Activated CD4-positive, alpha-beta T cell treated with anti-CD3 and anti-CD28 coated beads for 36 hours (primary cell): Measurements from ENCODE around the gene NTN1. TPM values are rescaled to one million over a fixed set of nuclear protein-coding genes. Genes with fewer than 3 reads are reported as not detected.
"Not testable (repeated sequence)": the region's sequence is repeated elsewhere in the genome, so short reads cannot be mapped to it uniquely, and the experiment has no call there.

Source experiments
- ATAC-seq: fragments of 200-7000 bp; cut with Tn5 transposase; one replicate; pipeline ENCODE4 v1.10.0; 2021; ENCODE audit warnings: mild to moderate bottlenecking, moderate library complexity
- CTCF ChIA-PET: fragments of 350-600 bp; sonication (Branson Sonifier 250); formaldehyde crosslinking; loops from one replicate; lab custom pipeline; 2021; ENCODE audit warnings: antibody characterized with exemption; lab: Charles Lee
- POLR2A ChIA-PET: fragments of 350-600 bp; sonication (Branson Sonifier 250); formaldehyde crosslinking; loops from one replicate; lab custom pipeline; 2021; ENCODE audit warnings: antibody characterized with exemption, inconsistent platforms; lab: Charles Lee
- DNase-seq: peaks from one replicate; pipeline ENCODE4 v3.0.0-alpha.2; 2020
- H3K27ac Mint-ChIP-seq: one replicate; pipeline ENCODE4 v1.8.0; 2021; ENCODE audit warnings: mixed read lengths
- H3K27me3 Mint-ChIP-seq: one replicate; pipeline ENCODE4 v1.8.0; 2021; ENCODE audit warnings: mixed read lengths
- H3K36me3 Mint-ChIP-seq: one replicate; pipeline ENCODE4 v1.8.0; 2021; ENCODE audit warnings: low read depth, mixed read lengths
- H3K4me1 Mint-ChIP-seq: one replicate; pipeline ENCODE4 v1.8.0; 2021; ENCODE audit warnings: mixed read lengths
- H3K4me3 Mint-ChIP-seq: one replicate; pipeline ENCODE4 v1.8.0; 2021; ENCODE audit warnings: mild to moderate bottlenecking, moderate library complexity, mixed read lengths
- H3K9me3 Mint-ChIP-seq: one replicate; pipeline ENCODE4 v1.8.0; 2021; ENCODE audit warnings: low read depth, mixed read lengths
- intact Hi-C, 2 experiments: fragments of 100-400 bp; cut with DNase I in 1 of 2; cut with micrococcal nuclease in 1 of 2; formaldehyde crosslinking; loops; one replicate each; pipeline versions ENCODE4 v1.14.2 to v1.15.1; 2022 to 2024; cut with DNase I, micrococcal nuclease
- total RNA-seq, 2 experiments: library from RNA; stranded (reverse); gene quantifications; one replicate each; pipeline ENCODE4 v1.2.3, GENCODE V29; 2021

Gene NTN1
- total RNA-seq, 2 experiments from 2014 or later = 0.60 to 0.71 TPM

- DNase-seq = no peak
- POLR2A ChIA-PET = interaction anchor here (1.2 to 1.3 kb wide), 3 partner anchors 13 to 37 kb away, joined by 4 to 9 read pairs (median 8); no protein-coding TSS in a partner anchor
- Mint-ChIP-seq H3K9me3 (no peaks in the 10 kb centered on the region), H3K27ac (peak overlapping the region; percentile 86), H3K4me3 (no peak overlapping the region), H3K27me3 (no peaks in the 10 kb centered on the region), H3K36me3 (no peaks in the 10 kb centered on the region), H3K4me1 (peaks cover 55% of the 10 kb centered on the region)
- CTCF ChIA-PET = interaction anchor here (0.9 to 1.5 kb wide), 4 partner anchors 13 to 258 kb away, joined by 3 to 4 read pairs (median 3); no protein-coding TSS in a partner anchor
- ATAC-seq = no peak
- intact Hi-C loops = loop anchor here (1.0 to 2.0 kb wide), 2 partner anchors 8 to 21 kb away; no protein-coding TSS in a partner anchor
These were observed 232.0 kb downstream of the NTN1 start for GRCh38 chr17:9253308-9253707.

GRCh38 chr17:9254841-9255240 lies 233.5 kb downstream of the NTN1 start:
- ChIA-PET POLR2A (no interaction called here), CTCF (interaction anchor here (0.6 to 1.2 kb wide), 2 partner anchors 35 to 976 kb away, joined by 3 to 6 read pairs; no protein-coding TSS in a partner anchor)
- no peaks in the 10 kb centered on the region for H3K36me3 Mint-ChIP-seq
- no peaks in the 10 kb centered on the region for H3K9me3 Mint-ChIP-seq
- intact Hi-C loops = no loop called here
- ATAC-seq (no peak), DNase-seq (no peak)
- no peak overlapping the region for H3K4me3 Mint-ChIP-seq
- peaks cover 62% of the 10 kb centered on the region for H3K4me1 Mint-ChIP-seq
- no peak overlapping the region for H3K27ac Mint-ChIP-seq
- no peaks in the 10 kb centered on the region for H3K27me3 Mint-ChIP-seq

GRCh38 chr17:9255833-9256232 lies 234.5 kb downstream of the NTN1 start:
- ChIA-PET CTCF (interaction anchor here (1.2 kb wide), 1 partner anchor 34 kb away, joined by 3 read pairs; no protein-coding TSS in a partner anchor), POLR2A (no interaction called here)
- no peak overlapping the region for H3K27ac Mint-ChIP-seq
- peaks cover 64% of the 10 kb centered on the region for H3K4me1 Mint-ChIP-seq
- no peaks in the 10 kb centered on the region for H3K36me3 Mint-ChIP-seq
- no peak for ATAC-seq
- no peak overlapping the region for H3K4me3 Mint-ChIP-seq
- intact Hi-C loops = no loop called here
- H3K27me3 Mint-ChIP-seq = no peaks in the 10 kb centered on the region
- H3K9me3 Mint-ChIP-seq = no peaks in the 10 kb centered on the region
- DNase-seq = no peak

GRCh38 chr17:9256361-9256750 lies 235.0 kb downstream of the NTN1 start:
- DNase-seq (no peak), ATAC-seq (no peak)
- peaks cover 64% of the 10 kb centered on the region for H3K4me1 Mint-ChIP-seq
- H3K27ac Mint-ChIP-seq = peak overlapping the region; percentile 10
- no peaks in the 10 kb centered on the region for H3K9me3 Mint-ChIP-seq
- intact Hi-C loops = no loop called here
- POLR2A ChIA-PET = no interaction called here
- no peaks in the 10 kb centered on the region for H3K36me3 Mint-ChIP-seq
- CTCF ChIA-PET = interaction anchor here (1.4 to 1.5 kb wide), 2 partner anchors 17 to 36 kb away, joined by 3 to 6 read pairs; no protein-coding TSS in a partner anchor
- no peaks in the 10 kb centered on the region for H3K27me3 Mint-ChIP-seq
- H3K4me3 Mint-ChIP-seq = no peak overlapping the region

- ChIA-PET POLR2A (interaction anchor here (0.9 kb wide), 1 partner anchor 17 kb away, joined by 4 read pairs; no protein-coding TSS in a partner anchor), CTCF (interaction anchor here (0.7 to 1.5 kb wide), 3 partner anchors 10 to 36 kb away, joined by 3 to 6 read pairs (median 3); no protein-coding TSS in a partner anchor)
- Mint-ChIP-seq H3K36me3 (no peaks in the 10 kb centered on the region), H3K4me1 (peaks cover 67% of the 10 kb centered on the region), H3K4me3 (no peak overlapping the region), H3K9me3 (no peaks in the 10 kb centered on the region), H3K27ac (no peak overlapping the region), H3K27me3 (no peaks in the 10 kb centered on the region)
- intact Hi-C loops = no loop called here
- DNase-seq (no peak), ATAC-seq (no peak)
These were observed 235.7 kb downstream of the NTN1 start for GRCh38 chr17:9256751-9257629.

- ChIA-PET POLR2A (interaction anchor here (0.9 kb wide), 1 partner anchor 16 kb away, joined by 4 read pairs; no protein-coding TSS in a partner anchor), CTCF (interaction anchor here (0.6 to 1.5 kb wide), 3 partner anchors 16 to 35 kb away, joined by 3 to 6 read pairs (median 3); no protein-coding TSS in a partner anchor)
- H3K27me3 Mint-ChIP-seq, DNase-seq, H3K4me3 Mint-ChIP-seq, H3K9me3 Mint-ChIP-seq, intact Hi-C loops, H3K27ac Mint-ChIP-seq, ATAC-seq, H3K36me3 Mint-ChIP-seq: not testable (repeated sequence)
- H3K4me1 Mint-ChIP-seq = peaks cover 66% of the 10 kb centered on the region
These were observed 236.3 kb downstream of the NTN1 start for GRCh38 chr17:9257630-9257965.

- ChIA-PET POLR2A (interaction anchor here (0.6 to 0.7 kb wide), 2 partner anchors 15 to 999 kb away, joined by 4 to 7 read pairs; no protein-coding TSS in a partner anchor), CTCF (interaction anchor here (0.5 to 0.6 kb wide), 2 partner anchors 32 to 254 kb away, joined by 3 read pairs; no protein-coding TSS in a partner anchor)
- H3K9me3 Mint-ChIP-seq = no peaks in the 10 kb centered on the region
- peaks cover 58% of the 10 kb centered on the region for H3K4me1 Mint-ChIP-seq
- H3K27ac Mint-ChIP-seq = peak overlapping the region; percentile 2
- intact Hi-C loops = no loop called here
- no peaks in the 10 kb centered on the region for H3K36me3 Mint-ChIP-seq
- H3K4me3 Mint-ChIP-seq = no peak overlapping the region
- no peaks in the 10 kb centered on the region for H3K27me3 Mint-ChIP-seq
- no peak for DNase-seq
- ATAC-seq = peak; percentile 61
These were observed 237.1 kb downstream of the NTN1 start for GRCh38 chr17:9258115-9259015.

GRCh38 chr17:9259419-9259818 lies 238.1 kb downstream of the NTN1 start:
- DNase-seq (no peak), ATAC-seq (no peak)
- ChIA-PET POLR2A (interaction anchor here (0.7 kb wide), 1 partner anchor 14 kb away, joined by 4 read pairs; no protein-coding TSS in a partner anchor), CTCF (no interaction called here)
- peaks cover 6% of the 10 kb centered on the region for H3K9me3 Mint-ChIP-seq
- H3K36me3 Mint-ChIP-seq = peaks cover 4% of the 10 kb centered on the region
- no peaks in the 10 kb centered on the region for H3K27me3 Mint-ChIP-seq
- intact Hi-C loops = no loop called here
- peak overlapping the region; percentile 32 for H3K27ac Mint-ChIP-seq
- H3K4me1 Mint-ChIP-seq = peaks cover 50% of the 10 kb centered on the region
- H3K4me3 Mint-ChIP-seq = no peak overlapping the region

GRCh38 chr17:9261081-9262012 lies 240.0 kb downstream of the NTN1 start:
- no peak for DNase-seq
- peaks cover 6% of the 10 kb centered on the region for H3K9me3 Mint-ChIP-seq
- ChIA-PET CTCF (interaction anchor here (0.6 kb wide), 1 partner anchor 21 kb away, joined by 3 read pairs; no protein-coding TSS in a partner anchor), POLR2A (no interaction called here)
- peaks cover 37% of the 10 kb centered on the region for H3K4me1 Mint-ChIP-seq
- H3K36me3 Mint-ChIP-seq = peaks cover 4% of the 10 kb centered on the region
- no peaks in the 10 kb centered on the region for H3K27me3 Mint-ChIP-seq
- intact Hi-C loops = loop anchor here in 1 of 2 experiments (1.0 kb wide), 1 partner anchor 8 kb away; no protein-coding TSS in a partner anchor
- peak overlapping the region; percentile 15 for H3K4me3 Mint-ChIP-seq
- ATAC-seq = peak; percentile 80
- H3K27ac Mint-ChIP-seq = peak overlapping the region; percentile 88
